OCI-LY3 (cell line): ENCODE measurements around the gene IL17REL.

Experiments used
- H2AFZ ChIP-seq: fragments of 200-600, 300-600 bp; shearing (Covaris generic); 2 replicates; pipeline ENCODE4 v1.6.0; 2014; ENCODE audit warnings: antibody characterized with exemption, low read depth, low read length
- H3K27ac ChIP-seq: fragments of 200-600, 300-600 bp; sonication (generic); 2 replicates; pipeline ENCODE4 v1.5.1; 2014; ENCODE audit warnings: mild to moderate bottlenecking, low read length, moderate library complexity, mixed read lengths
- H3K27me3 ChIP-seq: fragments of 200-600, 300-600 bp; sonication (generic); 2 replicates; pipeline ENCODE4 v1.6.1; 2014; ENCODE audit warnings: low read depth, low read length, mixed read lengths
- H3K36me3 ChIP-seq: fragments of 200-600, 300-600 bp; sonication (generic); replicated peaks from 2 replicates; pipeline ENCODE3; 2014; ENCODE audit warnings: low read depth, low read length, mixed read lengths
- H3K4me1 ChIP-seq: fragments of 300-600, 200-600 bp; sonication (generic); 2 replicates; pipeline ENCODE4 v1.6.1; 2014; ENCODE audit warnings: low read length, mixed read lengths
- H3K4me2 ChIP-seq: fragments of 200-600, 300-600 bp; sonication (generic); 2 replicates; pipeline ENCODE4 v1.6.1; 2014; ENCODE audit warnings: low read length, mixed read lengths
- H3K4me3 ChIP-seq: fragments of 300-600, 200-600 bp; sonication (generic); 2 replicates; pipeline ENCODE4 v1.5.1; 2014; ENCODE audit warnings: antibody characterized with exemption, mild to moderate bottlenecking, low read length, moderate library complexity
- H3K79me2 ChIP-seq: fragments of 300-600, 200-600 bp; shearing (Covaris generic); 2 replicates; pipeline ENCODE4 v1.6.1; 2014; ENCODE audit warnings: mild to moderate bottlenecking, low read length, mixed read lengths
- H3K9ac ChIP-seq: fragments of 300-600, 200-600 bp; shearing (Covaris generic); 2 replicates; pipeline ENCODE4 v1.6.0; 2014; ENCODE audit warnings: mild to moderate bottlenecking, low read length, moderate library complexity
- H3K9me3 ChIP-seq: fragments of 200-600, 300-600 bp; shearing (Covaris generic); 2 replicates; pipeline ENCODE4 v1.6.1; 2014; ENCODE audit warnings: low read length, mixed read lengths; ENCODE audit not compliant: insufficient read depth
- H4K20me1 ChIP-seq: fragments of 200-600, 300-600 bp; sonication (generic); 2 replicates; pipeline ENCODE4 v1.6.1; 2016; ENCODE audit warnings: low read length, mixed read lengths; ENCODE audit not compliant: insufficient read depth
- EZH2phosphoT487 ChIP-seq: fragments of 200-600 bp; shearing (Covaris generic); IDR thresholded peaks from 2 replicates; pipeline ENCODE4 v1.6.1; 2018; ENCODE audit warnings: antibody characterized with exemption, mixed run types, low read depth
- TF ChIP-seq, protein P1 (sequence below): fragments of 200-600, 300-600 bp; sonication (generic); IDR thresholded peaks from 2 replicates; pipeline ENCODE4 v1.5.1; 2014; ENCODE audit warnings: antibody characterized with exemption, low read length, low read depth

Gene IL17REL

DNA sequence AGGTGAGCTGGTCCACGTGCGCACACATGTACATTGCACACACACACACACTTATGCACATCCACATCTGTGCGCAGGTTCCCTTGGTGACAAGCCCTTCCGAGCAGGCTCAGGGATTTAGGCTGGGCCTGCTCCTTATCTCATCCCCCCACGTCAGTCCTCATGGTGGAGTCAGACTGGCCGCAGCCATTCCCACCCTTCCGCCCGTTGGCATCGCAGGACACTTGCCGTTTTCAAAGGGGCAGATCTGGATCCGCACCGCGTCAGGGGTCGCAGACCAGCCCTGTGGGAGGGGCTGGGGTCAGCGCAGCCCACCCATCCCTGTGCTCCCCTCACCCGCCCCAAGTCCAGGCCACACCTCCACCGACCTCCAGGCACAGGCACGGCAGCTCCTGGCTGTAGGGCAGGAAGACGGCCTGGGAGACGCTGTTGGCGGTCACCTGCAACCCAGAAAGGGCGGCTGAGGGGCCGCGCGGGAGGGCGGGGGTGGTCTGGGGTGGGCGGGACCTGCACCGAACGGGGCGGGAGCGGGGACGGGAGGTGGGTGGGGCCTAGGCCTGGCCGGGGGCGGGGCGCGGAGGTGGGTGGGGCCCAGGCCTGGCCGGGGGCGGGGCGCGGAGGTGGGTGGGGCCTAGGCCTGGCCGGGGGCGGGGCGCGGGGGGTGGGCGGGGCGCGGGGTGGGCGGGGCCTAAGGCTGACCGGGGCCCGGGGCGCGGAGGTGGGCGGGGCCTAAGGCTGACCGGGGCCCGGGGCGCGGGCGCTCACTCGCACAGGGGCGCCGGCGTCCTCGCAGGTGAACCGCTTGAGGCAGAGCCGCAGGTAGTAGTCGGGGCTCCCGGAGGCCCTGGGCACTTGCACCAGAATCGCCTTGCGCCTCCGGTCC is 13.3 kb downstream of the IL17REL start:
- Histone ChIP-seq H3K4me3 (no peak overlapping the region), H3K9me3 (no peaks in the 10 kb centered on the region), H3K27me3 (no peaks in the 10 kb centered on the region), H3K4me1 (no peaks in the 10 kb centered on the region), H3K27ac (no peak overlapping the region), H3K79me2 (no peaks in the 10 kb centered on the region), H4K20me1 (no peaks in the 10 kb centered on the region), H2AFZ (no peak overlapping the region), H3K4me2 (no peak overlapping the region), H3K36me3 (no peaks in the 10 kb centered on the region), H3K9ac (no peak overlapping the region)
- TF ChIP-seq, protein P1, sequence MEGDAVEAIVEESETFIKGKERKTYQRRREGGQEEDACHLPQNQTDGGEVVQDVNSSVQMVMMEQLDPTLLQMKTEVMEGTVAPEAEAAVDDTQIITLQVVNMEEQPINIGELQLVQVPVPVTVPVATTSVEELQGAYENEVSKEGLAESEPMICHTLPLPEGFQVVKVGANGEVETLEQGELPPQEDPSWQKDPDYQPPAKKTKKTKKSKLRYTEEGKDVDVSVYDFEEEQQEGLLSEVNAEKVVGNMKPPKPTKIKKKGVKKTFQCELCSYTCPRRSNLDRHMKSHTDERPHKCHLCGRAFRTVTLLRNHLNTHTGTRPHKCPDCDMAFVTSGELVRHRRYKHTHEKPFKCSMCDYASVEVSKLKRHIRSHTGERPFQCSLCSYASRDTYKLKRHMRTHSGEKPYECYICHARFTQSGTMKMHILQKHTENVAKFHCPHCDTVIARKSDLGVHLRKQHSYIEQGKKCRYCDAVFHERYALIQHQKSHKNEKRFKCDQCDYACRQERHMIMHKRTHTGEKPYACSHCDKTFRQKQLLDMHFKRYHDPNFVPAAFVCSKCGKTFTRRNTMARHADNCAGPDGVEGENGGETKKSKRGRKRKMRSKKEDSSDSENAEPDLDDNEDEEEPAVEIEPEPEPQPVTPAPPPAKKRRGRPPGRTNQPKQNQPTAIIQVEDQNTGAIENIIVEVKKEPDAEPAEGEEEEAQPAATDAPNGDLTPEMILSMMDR: no peak
- no peak for TF ChIP-seq EZH2phosphoT487

DNA sequence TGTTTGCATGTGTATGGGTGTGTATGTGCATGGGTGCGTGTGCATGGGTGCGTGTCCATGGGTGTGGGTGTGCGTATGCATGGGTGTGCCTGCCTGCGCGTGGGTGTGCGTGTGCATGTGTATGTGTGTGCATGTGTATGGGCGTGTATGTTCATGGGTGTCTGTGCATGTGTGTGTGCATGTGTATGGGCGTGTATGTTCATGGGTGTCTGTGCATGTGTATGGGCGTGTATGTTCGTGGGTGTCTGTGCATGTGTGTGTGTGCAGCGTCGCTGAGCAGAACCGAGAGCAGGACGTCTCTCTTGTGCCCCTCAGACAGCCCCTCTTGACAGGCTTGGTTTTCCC is 13.9 kb downstream of the IL17REL start:
- Histone ChIP-seq H3K9ac (no peak overlapping the region), H4K20me1 (no peaks in the 10 kb centered on the region), H3K27me3 (no peaks in the 10 kb centered on the region), H2AFZ (no peak overlapping the region), H3K36me3 (no peaks in the 10 kb centered on the region), H3K79me2 (no peaks in the 10 kb centered on the region), H3K4me3 (no peak overlapping the region), H3K27ac (no peak overlapping the region), H3K4me2 (no peak overlapping the region), H3K9me3 (no peaks in the 10 kb centered on the region), H3K4me1 (peaks cover under 1% of the 10 kb centered on the region; the same call in 1 of the 2 replicates)
- TF ChIP-seq, protein P1: no peak
- TF ChIP-seq EZH2phosphoT487: no peak

DNA sequence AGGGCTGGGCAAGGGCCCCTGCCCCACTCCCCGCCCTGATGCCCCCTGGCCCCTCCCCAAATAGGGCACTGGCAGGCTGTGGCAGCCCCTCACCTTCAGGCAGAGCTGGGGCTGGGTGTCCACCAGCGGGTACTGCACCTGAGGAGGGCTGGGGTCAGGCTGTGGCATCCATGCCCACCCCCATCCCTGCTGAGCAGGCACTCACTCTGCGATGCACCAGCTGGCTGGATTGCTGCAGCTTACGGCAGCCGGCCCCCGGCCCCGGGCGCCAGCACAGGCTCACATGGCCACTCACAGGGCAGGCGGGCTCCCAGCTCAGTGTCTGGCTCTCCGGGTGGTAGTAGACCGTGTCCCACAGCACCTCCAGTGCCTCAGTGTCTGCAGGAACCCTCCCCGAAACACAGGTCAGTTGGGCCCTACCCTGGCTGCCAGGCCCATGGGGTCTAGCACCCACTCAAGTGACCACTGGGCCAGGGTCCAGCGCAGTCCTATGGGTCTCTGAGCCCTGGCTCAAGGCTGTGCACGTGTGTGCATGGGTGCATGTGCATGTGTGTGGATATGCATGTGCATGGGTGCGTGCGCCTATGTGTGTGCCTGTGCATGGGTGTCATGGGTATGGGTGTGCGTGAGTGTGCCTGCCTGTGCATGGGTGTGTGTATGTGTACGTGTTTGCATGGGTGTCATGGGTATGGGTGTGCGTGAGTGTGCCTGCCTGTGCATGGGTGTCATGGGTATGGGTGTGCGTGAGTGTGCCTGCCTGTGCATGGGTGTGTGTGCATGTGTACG is 14.4 kb downstream of the IL17REL start:
- Histone ChIP-seq H3K4me3 (no peak overlapping the region), H3K27ac (no peak overlapping the region)
- no peak for TF ChIP-seq EZH2phosphoT487
- TF ChIP-seq, protein P1: no peak

DNA sequence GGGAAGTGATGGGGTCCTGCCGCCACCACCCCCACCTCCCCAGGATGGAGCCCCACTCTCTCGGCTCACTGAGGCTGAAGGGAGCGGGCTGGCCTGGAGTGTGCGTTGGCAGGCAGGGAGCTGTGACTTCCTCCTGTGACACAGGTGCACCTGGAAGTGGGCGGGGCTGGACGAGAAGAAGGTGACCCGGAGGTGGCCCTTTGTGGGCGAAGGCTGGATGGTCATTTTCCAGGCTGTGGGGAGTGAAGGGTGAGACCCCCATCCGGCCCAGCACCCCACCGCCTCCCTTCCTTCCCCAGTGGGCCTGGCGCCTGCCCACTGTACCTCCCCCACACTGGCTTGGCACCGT is 15.3 kb downstream of the IL17REL start:
- H2AFZ ChIP-seq: no peak overlapping the region

More for the DNA sequence above, 14.4 kb downstream of the IL17REL start:
- no peak overlapping the region for H3K9ac ChIP-seq
- no peaks in the 10 kb centered on the region for H3K9me3 ChIP-seq
- H3K79me2 ChIP-seq: no peaks in the 10 kb centered on the region
- no peak overlapping the region for H3K4me2 ChIP-seq
- no peak overlapping the region for H2AFZ ChIP-seq
- H4K20me1 ChIP-seq: no peaks in the 10 kb centered on the region
- peaks cover 4% of the 10 kb centered on the region for H3K4me1 ChIP-seq
- no peaks in the 10 kb centered on the region for H3K27me3 ChIP-seq
- H3K36me3 ChIP-seq: no peaks in the 10 kb centered on the region

More for the DNA sequence above, 15.3 kb downstream of the IL17REL start:
- TF ChIP-seq, protein P1: no peak
- TF ChIP-seq EZH2phosphoT487: no peak
- Histone ChIP-seq H3K9ac (no peak overlapping the region), H3K79me2 (no peaks in the 10 kb centered on the region), H3K27me3 (no peaks in the 10 kb centered on the region), H3K4me1 (peaks cover 8% of the 10 kb centered on the region), H3K9me3 (no peaks in the 10 kb centered on the region), H4K20me1 (no peaks in the 10 kb centered on the region), H3K4me3 (no peak overlapping the region), H3K36me3 (no peaks in the 10 kb centered on the region), H3K4me2 (no peak overlapping the region), H3K27ac (no peak overlapping the region)
